Erythroblast (primary cell): ENCODE results near the gene RNASET2.

Experiments used
- GATA1 ChIP-seq: IDR thresholded peaks from 2 replicates; pipeline ENCODE4 v1.6.1; 2011; ENCODE audit warnings: low read depth, mild to moderate bottlenecking, control low read depth, low read length, moderate library complexity
- POLR2A ChIP-seq: IDR thresholded peaks from 2 replicates; pipeline ENCODE4 v1.6.1; 2011; ENCODE audit warnings: mild to moderate bottlenecking, low read length

GRCh38 chr6:166988674-166989201, 32.4 kb upstream of the RNASET2 start:
- TF ChIP-seq POLR2A: no peak
- TF ChIP-seq GATA1: no peak
